Measurements from ENCODE around the gene GGN.
A peak's percentile ranks its signal among the peaks of the same experiment; 100 is the strongest.
"Not testable (repeated sequence)": the region's sequence is repeated elsewhere in the genome, so short reads cannot be mapped to it uniquely, and the experiment has no call there.

GGN gene

DNA sequence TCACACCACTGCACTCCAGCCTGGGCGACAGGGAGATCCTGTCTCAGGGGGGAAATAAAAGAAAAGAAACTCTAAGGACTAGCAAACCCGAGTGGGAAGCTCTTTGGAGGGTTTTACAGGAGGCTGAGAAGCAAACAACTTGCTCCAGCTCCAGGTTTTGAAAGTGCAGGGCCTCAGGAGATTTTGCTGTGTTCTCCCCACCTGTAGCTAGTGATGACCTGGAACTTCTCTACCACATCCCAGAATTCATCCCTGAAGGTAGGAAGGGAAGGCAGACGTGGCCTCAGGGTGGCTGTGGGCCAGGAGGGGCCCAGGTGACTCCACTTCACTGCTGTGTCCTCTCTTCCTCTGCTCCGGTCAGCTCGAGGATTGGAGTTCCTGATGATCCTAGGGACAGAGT, 29.8 kb downstream of the GGN start:
- FAIRE-seq (no peak), DNase-seq (ENCODE audit: insufficient read length, low spot score) (no peak)
- no peak for TF ChIP-seq POLR2A (IDR thresholded peaks at IDR 0.05; ENCODE audit: low read depth, low read length)

DNA sequence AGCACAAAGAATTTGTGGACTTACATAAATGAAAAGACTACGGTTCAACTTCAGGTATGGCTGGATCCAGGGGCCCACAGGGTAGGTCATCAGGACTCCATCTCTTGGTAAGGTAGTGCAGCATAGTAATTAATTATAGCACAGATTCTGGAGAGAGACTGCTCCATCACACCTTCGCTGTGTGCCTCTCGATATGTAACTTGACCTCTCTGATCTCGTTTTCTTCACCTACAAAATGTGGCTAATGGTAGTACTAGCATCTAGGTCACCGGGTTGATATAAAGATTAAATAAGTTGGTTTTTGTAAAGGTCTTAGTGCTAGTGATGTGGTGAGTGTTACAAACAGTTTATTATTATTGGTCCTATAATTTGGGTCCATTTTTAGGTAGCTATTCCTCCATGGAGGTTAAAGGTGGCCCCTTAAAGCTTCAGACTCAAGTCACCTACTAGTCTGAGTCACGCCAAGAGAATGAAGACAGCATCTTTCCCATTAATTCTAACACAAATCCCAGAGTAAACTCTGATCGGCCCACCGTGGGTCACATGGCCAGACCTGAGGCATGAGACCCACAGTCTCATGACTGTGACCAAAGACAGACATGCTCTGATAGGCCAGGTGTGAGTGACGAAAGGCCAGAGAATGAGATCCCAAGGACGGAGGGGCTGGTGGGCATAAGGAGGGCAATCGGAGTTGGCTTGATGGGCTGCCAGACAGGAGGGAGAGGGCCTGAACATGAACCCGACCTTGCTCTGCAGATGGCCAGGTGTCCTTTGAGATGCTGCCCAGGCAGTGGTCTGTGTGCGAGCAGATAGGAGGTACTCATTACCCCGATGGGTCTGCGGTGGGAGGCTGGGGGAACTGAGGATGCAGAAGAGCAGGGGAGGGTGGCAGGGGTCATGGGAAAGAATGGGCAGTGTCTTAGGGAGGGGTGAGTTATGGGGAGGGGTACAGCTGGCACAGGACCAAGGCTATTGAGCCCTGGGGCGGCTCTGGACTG, 31.8 kb downstream of the GGN start:
- TF ChIP-seq POLR2A (IDR thresholded peaks at IDR 0.05; ENCODE audit: low read depth, low read length), result no peak
- DNase-seq (ENCODE audit: insufficient read length, low spot score), result no peak
- no peak for FAIRE-seq

DNA sequence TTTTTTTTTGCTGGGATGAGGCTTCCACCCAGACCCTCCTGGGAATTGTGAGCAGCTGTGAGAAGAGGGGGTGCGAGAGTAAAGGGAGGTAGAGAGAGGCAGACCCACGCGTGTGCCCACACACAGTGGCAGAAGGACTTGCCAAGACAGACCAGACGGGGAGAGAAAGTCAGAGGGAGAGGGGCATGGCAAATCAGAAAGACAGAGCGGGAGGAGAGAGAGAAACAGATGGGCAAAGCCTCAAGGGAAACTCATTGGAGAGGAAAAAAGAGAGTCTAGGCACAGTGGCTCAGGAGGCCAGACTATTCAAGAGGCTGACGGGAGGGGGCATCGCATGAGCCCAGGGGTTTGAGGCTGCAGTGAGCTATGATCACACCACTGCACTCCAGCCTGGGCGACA, 35.2 kb downstream of the GGN start:
- DNase-seq (ENCODE audit: insufficient read length, low spot score) (no peak), FAIRE-seq (no peak)
- TF ChIP-seq POLR2A (IDR thresholded peaks at IDR 0.05; ENCODE audit: low read depth, low read length), result no peak

DNA sequence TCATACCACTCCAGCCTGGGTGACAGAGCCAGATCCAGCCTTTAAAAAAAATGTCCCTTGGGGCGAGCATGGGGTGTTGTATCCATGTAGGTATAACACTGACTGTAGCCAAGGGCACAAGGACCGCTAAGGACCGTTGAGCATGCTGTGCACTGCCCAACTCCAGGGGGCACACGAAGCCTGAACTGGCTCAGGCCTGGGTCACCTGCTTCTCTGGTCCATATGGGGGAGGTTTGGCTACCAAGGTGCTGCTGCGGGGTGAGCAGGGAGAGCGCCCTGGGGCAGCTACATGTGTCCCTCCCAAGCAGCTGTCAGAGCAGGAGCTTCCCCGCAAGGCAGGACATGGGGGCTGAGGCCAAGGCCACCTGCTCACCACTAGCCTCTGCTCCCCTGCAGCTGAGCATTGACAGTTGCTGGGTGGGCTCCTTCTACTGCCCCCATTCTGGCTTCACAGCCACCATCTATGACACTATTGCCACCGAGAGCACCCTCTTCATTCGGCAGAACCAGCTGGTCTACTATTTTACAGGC, 35.9 kb downstream of the GGN start:
- TF ChIP-seq POLR2A (IDR thresholded peaks at IDR 0.05; ENCODE audit: low read depth, low read length), result no peak
- DNase-seq (ENCODE audit: insufficient read length, low spot score), result no peak
- no peak for FAIRE-seq

DNA sequence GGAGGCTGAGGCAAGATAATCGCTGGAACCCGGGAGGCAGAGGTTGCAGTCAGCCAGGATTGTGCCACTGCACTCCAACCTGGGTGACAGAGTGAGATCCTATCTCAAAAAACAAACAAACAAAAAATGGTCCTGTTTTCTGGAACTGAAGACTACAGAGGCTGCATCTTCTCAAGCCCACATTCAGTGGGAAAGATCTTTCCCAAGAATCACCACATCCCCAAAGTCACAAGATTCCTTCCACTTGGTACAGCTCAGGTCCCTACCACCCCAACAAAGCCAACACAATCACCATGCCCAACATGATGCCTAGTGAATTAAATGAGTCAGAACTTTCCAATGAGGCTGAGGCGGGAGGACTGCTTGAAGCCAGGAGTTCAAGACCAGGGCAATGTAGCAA, 37.0 kb downstream of the GGN start:
- TF ChIP-seq POLR2A (IDR thresholded peaks at IDR 0.05; ENCODE audit: low read depth, low read length), result no peak
- DNase-seq (ENCODE audit: insufficient read length, low spot score) (no peak), FAIRE-seq (no peak)

DNA sequence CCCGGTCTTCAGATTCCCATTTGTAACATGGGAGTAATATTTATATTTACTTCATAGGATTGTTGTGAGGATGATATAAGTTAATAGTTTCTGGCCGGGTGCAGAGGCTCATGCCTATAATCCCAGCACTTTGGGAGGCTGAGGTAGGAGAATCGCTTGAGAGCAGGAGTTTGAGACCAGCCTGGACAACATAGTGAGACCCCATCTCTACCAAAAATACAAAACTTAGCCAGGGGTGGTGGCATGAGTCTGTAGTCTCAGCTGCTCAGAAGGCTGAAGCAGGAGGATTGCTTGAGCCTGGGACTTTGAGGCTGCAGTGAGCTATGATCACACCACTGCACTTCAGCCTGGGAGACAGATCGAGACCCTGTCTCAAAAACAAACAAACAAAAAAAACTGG, 41.0 kb downstream of the GGN start:
- DNase-seq (ENCODE audit: insufficient read length, low spot score) (no peak), FAIRE-seq (no peak)
- no peak for TF ChIP-seq POLR2A (IDR thresholded peaks at IDR 0.05; ENCODE audit: low read depth, low read length)

DNA sequence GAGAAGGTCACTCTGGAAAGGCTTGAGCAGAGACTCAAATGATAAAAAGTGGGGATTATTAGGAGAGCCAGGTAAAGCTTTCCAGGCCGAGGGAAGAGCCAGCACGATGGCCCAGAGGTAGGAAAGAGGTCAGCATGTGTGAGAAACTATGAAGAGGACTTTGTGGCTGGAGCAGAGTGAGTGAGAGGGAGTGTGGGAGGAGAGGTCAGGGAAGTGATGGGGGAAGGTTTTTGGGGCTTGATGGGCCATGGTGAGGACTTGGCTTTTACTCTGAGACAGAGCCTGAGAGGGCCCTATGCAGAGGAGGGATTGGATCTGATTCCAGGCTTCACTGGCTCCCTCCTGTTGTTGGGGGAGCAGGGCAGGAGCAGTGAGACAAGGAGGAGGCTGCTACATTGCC, 46.9 kb downstream of the GGN start:
- TF ChIP-seq POLR2A (IDR thresholded peaks at IDR 0.05; ENCODE audit: low read depth, low read length), result no peak
- DNase-seq (ENCODE audit: insufficient read length, low spot score) (no peak), FAIRE-seq (no peak)

DNA sequence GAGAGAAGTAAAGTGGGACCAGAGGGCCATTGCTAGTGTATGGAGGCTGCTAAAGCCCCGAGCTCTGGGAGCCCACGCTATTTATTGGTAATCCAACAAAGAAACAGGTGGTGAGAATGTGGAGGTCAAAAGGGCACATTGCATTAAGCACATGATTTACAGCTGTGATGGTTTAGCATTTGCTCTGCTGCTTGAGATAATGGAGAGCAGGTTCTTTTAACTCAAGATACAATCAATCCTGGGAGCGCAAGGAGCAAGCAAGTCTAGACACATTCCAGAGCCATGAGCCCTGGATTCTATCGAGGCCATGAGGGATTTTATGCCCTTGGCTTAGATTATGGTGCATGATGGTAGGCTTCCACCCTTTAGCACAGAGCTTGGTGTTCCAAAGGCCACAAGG, 48.8 kb downstream of the GGN start:
- not testable (repeated sequence) for DNase-seq (ENCODE audit: insufficient read length, low spot score); FAIRE-seq

DNA sequence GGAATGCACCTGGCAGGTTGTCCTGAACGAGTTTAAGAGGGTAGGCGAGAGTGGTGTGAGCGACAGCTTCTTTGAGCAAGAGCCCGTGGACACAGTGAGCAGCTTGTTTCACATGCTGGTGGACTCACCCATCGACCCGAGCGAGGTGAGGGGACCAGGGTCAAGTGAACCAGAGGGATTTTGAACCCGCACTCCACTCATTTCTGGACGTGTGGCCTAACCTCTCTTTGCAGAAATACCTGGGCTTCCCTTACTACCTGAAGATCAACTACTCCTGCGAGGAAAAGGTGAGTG, 50.5 kb downstream of the GGN start:
- no peak for TF ChIP-seq POLR2A (IDR thresholded peaks at IDR 0.05; ENCODE audit: low read depth, low read length)
- FAIRE-seq (no peak), DNase-seq (ENCODE audit: insufficient read length, low spot score) (no peak)

DNA sequence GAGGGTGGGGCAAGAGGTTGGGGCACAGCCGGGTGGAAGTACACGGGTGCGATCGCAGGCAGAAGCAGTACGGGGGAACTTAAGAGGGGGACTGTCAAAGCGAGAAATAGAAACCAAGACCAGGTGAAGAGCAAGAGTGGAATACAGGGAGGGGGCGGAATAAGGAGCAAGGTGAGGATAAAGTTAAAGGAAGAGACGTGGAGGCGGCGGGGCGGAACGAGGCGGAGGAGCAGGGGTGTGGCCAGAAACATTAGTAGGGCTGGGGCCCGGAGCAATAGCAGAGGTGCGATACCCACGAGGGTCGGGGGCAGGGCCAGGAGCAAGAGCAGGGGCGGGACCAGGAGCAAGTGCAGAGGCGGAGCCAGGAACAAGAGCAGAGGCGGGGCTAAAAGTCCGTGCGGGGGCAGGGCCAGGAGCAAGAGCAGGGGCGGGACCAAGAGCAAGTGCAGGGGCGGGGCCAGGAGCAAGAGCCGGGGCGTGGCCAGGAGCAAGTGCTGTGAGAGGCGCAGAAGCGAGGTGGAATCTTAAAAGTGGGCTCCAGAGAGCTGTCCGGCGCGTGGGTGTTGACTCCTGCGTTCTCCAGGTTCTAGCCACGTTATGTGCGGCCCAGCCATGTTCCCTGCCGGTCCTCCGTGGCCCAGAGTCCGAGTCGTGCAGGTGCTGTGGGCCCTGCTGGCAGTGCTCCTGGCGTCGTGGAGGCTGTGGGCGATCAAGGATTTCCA, 51.0 kb downstream of the GGN start:
- DNase-seq (ENCODE audit: insufficient read length, low spot score), result peak; percentile 92
- no peak for TF ChIP-seq POLR2A (IDR thresholded peaks at IDR 0.05; ENCODE audit: low read depth, low read length)
- FAIRE-seq, result peak; percentile 71

DNA sequence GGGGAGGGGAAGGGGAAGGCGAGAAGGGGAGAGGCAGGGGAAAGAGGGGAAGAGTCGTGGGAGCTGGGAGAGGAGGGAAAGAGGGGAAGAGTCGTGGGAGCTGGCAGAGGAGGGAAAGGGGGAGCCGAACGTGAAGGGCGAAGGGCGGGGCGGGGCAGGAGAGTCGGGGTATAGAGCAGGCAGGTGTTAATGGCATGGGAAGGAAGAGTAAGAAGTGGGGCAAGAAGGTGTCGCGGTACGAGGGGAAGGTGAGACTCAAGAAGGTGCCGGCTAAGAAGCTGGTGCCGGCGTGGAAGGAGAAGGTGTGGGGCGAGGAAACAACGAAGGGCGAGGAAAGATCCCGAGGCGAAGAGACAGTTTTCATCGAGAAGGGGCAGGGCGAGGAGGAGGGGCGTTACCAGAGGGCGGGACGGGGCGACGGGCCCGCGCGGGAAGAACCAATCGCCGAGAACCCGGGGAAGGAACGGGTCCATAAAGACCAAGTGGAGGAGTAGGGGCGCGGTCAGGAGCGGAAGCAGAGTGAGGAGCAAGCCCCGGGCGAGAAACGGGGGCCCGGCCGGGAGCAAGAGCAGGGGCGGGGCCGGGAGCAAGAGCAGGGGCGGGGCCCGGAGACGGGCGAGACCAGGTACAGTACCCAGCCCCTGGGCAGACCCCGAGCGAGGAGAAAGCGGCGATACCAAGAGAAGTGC, 51.7 kb downstream of the GGN start:
- 0 out of 2 replicates have a peak, but pooled peaks have one; percentile 31 for TF ChIP-seq POLR2A (IDR thresholded peaks at IDR 0.05; ENCODE audit: low read depth, low read length)
- DNase-seq (ENCODE audit: insufficient read length, low spot score), result peak; percentile 99
- FAIRE-seq, result peak; percentile 50

Data from H54 (cell line).